ENCODE measurements around the gene CAPN15.
"Not testable (repeated sequence)": the region's sequence is repeated elsewhere in the genome, so short reads cannot be mapped to it uniquely, and the experiment has no call there.

CAPN15 gene

GRCh38 chr16:592518-593306 lies 65.2 kb downstream of the CAPN15 start:
- peak; percentile 53 for DNase-seq (ENCODE audit: low read depth)

DNA sequence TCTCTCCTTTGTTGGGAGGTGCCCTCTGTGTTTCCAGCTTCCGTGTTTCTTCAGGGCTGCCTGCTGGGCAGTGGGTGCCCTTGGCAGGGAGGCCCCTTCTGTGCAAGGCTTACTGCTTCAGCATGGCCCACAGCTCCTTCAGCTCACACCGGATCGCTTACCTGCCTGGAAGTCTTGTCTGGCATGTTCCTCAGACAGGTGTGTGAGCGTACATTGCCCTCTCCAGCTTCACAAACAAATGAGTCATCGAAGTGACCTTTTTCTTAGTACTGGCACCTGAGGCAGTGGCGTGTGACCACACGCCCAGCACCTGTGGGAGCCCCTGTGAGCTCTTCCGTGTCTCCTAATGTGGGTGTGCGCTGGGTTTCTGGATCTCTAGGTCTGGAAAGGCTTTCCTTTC lies 65.9 kb downstream of the CAPN15 start:
- DNase-seq (ENCODE audit: low read depth) = no peak

- DNase-seq (ENCODE audit: low read depth) = no peak
Measured at GRCh38 chr16:593807-594206, 66.3 kb downstream of the CAPN15 start.

DNA sequence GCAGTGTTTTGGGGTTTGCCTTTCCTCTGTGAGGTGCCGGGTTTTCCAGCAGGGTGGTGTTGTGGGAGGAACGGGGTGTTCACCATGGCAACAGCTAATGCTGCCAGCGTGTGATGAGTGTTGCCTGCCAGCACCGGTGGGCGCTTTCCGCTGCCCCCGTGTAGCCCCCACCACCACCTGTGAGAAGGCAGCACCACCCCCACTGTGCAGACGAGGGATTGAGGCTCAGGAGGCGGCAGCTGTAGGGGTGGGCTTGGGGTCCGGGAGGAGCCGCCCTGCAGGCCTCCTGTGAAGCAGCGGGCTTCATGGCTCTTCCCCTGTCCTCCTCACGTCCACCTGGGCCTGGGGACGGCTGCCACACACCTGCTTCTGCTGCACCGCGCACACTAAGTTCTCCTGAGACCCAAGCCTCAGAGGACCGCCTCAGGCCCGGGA lies 67.6 kb downstream of the CAPN15 start:
- no peak for DNase-seq (ENCODE audit: low read depth)

GRCh38 chr16:595942-596735 lies 68.6 kb downstream of the CAPN15 start:
- no peak for DNase-seq (ENCODE audit: low read depth)

- no peak for DNase-seq (ENCODE audit: low read depth)
Measured at GRCh38 chr16:596736-597060, 69.2 kb downstream of the CAPN15 start.

DNA sequence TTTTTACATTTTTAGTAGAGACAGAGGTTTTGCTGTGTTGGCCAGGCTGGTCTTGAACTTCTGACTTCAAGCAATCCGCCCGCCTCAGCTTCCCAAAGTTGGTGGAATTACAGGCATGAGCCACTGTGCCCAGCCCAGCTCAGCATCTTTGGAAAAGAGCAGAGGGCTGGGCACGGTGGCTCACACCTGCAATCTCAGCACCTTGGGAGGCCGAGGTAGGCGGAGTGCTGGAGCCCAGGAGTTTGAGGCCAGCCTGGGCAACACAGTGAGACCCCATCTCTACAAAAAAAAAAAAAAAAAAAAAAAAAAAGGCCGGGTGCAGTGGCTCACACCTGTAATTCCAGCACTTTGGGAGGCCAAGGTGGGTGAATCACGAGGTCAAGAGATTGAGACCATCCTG lies 70.1 kb downstream of the CAPN15 start:
- not testable (repeated sequence) for DNase-seq (ENCODE audit: low read depth)

DNA sequence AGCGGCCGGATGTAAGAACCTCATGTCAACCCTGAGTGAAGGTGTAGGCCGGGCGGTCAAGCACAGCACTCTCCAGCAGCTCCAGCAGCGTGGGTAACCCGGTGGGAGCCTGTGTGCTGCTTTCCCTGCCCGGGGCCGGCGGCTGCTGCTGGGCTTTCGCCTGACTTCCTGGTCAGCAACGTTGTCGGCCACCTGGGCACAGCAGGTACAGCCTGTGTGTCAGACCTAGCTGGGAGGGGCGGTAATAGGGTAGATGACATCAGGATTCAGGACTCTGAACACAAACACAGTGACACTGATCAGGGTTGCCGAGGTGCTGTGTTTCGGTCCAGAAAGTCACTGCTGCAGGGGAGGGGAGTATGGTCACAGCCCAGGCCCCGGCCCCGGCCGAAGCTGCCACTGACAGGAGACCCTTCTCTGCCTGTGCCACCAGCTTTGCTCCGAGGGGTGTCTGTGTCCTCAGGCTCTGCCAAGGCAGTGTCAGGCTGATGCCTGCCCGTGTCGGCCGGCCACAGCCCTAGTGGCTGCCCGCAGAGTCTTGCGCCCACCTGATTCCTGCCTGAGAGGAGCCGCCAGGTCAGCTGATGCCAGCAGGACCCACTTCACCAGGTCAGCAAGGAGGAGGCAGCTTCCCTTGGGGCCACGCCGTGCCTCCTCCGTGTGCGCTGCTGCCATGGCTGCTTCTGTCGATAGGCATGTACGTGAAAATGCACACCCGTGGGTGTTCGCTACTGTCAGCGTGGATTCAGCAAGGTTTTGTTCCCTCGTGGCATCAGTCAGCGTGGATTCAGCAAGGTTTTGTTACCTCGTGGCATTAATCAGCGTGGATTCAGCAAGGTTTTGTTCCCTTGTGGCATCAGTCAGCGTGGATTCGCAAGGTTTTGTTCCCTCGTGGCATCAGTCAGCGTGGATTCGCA lies 71.6 kb downstream of the CAPN15 start:
- DNase-seq (ENCODE audit: low read depth) = no peak

DNA sequence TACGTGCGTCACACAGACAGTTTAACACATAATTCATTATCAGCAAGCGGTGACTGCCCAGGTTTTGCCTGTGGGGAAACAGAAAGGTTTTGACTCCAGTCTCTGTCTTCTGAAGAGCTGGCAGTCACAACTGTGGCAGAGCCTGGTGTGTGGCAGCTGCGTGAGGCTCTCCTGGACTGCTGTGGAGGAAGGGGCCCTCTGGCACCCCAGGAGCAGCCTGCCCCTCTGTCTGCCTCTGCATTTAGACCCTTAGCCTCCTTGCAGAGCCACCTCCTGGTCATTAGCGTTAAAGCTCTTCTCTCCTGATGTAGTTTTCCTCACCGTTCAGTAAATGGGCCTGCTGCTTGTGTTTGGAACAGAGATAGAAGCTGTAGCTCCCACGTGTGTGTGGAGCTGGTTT lies 73.3 kb downstream of the CAPN15 start:
- DNase-seq (ENCODE audit: low read depth) = no peak

GRCh38 chr16:603933-604332 lies 76.4 kb downstream of the CAPN15 start:
- no peak for DNase-seq (ENCODE audit: low read depth)
